Panc1 (cell line): ENCODE data around the gene ARID2. TPM values are rescaled to one million over a fixed set of nuclear protein-coding genes. Genes with fewer than 3 reads are reported as not detected.

Source experiments
- ATAC-seq: fragments of 200-7000 bp; cut with Tn5 transposase; 2 replicates; pipeline ENCODE4 v1.9.1; 2020; ENCODE audit warnings: mild to moderate bottlenecking, moderate library complexity
- BruUV-seq: library from RNA; stranded (reverse); fragments of 400-500 nt; replicated peaks from 2 replicates; lab custom pipeline; 2021; lab: Mats Ljungman, UMichigan
- CTCF ChIA-PET: fragments of 300-600 bp; sonication (Branson Sonifier 250); formaldehyde crosslinking; loops from one replicate; lab custom pipeline; 2022; ENCODE audit warnings: antibody characterized with exemption; lab: Charles Lee
- POLR2A ChIA-PET: fragments of 300-600 bp; sonication (Branson Sonifier 250); formaldehyde crosslinking; loops from one replicate; lab custom pipeline; 2022; ENCODE audit warnings: antibody characterized with exemption; lab: Charles Lee
- DNase-seq: peaks from one replicate; pipeline ENCODE4 v3.0.0-alpha.2; 2010; ENCODE audit warnings: low read depth, low spot score
- H3K27ac ChIP-seq: 2 replicates; pipeline ENCODE4 v1.5.1; 2011; ENCODE audit warnings: mild to moderate bottlenecking, low read length, inconsistent platforms
- H3K27me3 ChIP-seq: fragments of 200-500 bp; sonication (Bioruptor generic); 2 replicates; pipeline ENCODE4 v1.6.0; 2014; ENCODE audit warnings: low read length, inconsistent platforms; ENCODE audit not compliant: control insufficient read depth, insufficient read depth
- H3K36me3 ChIP-seq: fragments of 200-500 bp; sonication (Bioruptor generic); 2 replicates; pipeline ENCODE4 v1.5.1; 2014; ENCODE audit warnings: inconsistent platforms, mild to moderate bottlenecking, low read length, moderate library complexity; ENCODE audit not compliant: control insufficient read depth, insufficient read depth
- H3K4me1 ChIP-seq: 2 replicates; pipeline ENCODE4 v1.5.1; 2011; ENCODE audit warnings: inconsistent platforms, mild to moderate bottlenecking, low read length, moderate library complexity; ENCODE audit not compliant: control insufficient read depth, insufficient read depth
- H3K4me3 ChIP-seq, 2 experiments: 2 replicates each; pipeline ENCODE4 v1.5.1; 2011 to 2012; ENCODE audit warnings: low read depth in 2 of 2, low read length in 2 of 2, mild to moderate bottlenecking in 2 of 2, inconsistent platforms in 1 of 2, moderate library complexity in 1 of 2
- H3K9me3 ChIP-seq: fragments of 200-500 bp; sonication (Bioruptor generic); 2 replicates; pipeline ENCODE4 v1.5.1; 2014; ENCODE audit warnings: low read depth, mild to moderate bottlenecking, inconsistent platforms, low read length, moderate library complexity; ENCODE audit not compliant: control insufficient read depth, insufficient read depth
- POLR2AphosphoS5 ChIP-seq: IDR thresholded peaks from 2 replicates; pipeline ENCODE4 v1.6.1; 2012; ENCODE audit warnings: mild to moderate bottlenecking, low read depth, low read length, moderate library complexity
- REST ChIP-seq, 2 experiments: IDR thresholded peaks; 2 replicates each; pipeline ENCODE4 v1.6.1; 2011 to 2012; ENCODE audit warnings: low read depth in 2 of 2, control low read depth in 1 of 2, low read length in 1 of 2, mild to moderate bottlenecking in 1 of 2, moderate library complexity in 1 of 2; ENCODE audit not compliant: insufficient read depth in 1 of 2
- SIN3A ChIP-seq: IDR thresholded peaks from 2 replicates; pipeline ENCODE4 v1.6.1; 2012; ENCODE audit warnings: low read depth, mild to moderate bottlenecking, low read length, moderate library complexity, borderline replicate concordance; ENCODE audit not compliant: insufficient read depth
- TCF7L2 ChIP-seq: IDR thresholded peaks from 2 replicates; pipeline ENCODE4 v1.6.1; 2011; ENCODE audit warnings: mild to moderate bottlenecking, low read depth, low read length, inconsistent platforms
- in situ Hi-C: cut with HindIII; loops from 2 replicates; pipeline ENCODE4 v1.10.0; 2016; ENCODE audit warnings: low sequenced_read_pairs, low pct_unique_long_range_greater_than_20kb
- intact Hi-C: fragments of 100-400 bp; cut with micrococcal nuclease; formaldehyde crosslinking; loops from one replicate; pipeline ENCODE4 v1.10.0; 2022; ENCODE audit not compliant: unreplicated experiment
- total RNA-seq: library from RNA; stranded (reverse); gene quantifications from one replicate; pipeline ENCODE4 v1.2.1, GENCODE V29; 2021; ENCODE audit not compliant: unreplicated experiment
- TF ChIP-seq, protein P1 (sequence below): fragments of 450-650 bp; IDR thresholded peaks from 2 replicates; pipeline ENCODE4 v1.5.1; 2017; ENCODE audit warnings: mild to moderate bottlenecking

Gene ARID2
- total RNA-seq, 1 experiment from 2014 or later, result 39.5 TPM

GRCh38 chr12:45852508-45852907, 123.0 kb downstream of the ARID2 start:
- CTCF ChIA-PET, result no interaction called here
- ATAC-seq (no peak), DNase-seq (no peak)
- POLR2A ChIA-PET, result no interaction called here
- intact Hi-C loops (no loop called here), in situ Hi-C loops (no loop called here)
- Histone ChIP-seq H3K9me3 (no peaks in the 10 kb centered on the region), H3K27ac (no peak overlapping the region), H3K36me3 (peaks cover 25% of the 10 kb centered on the region), H3K4me1 (no peaks in the 10 kb centered on the region), H3K4me3 (no peak overlapping the region), H3K27me3 (no peaks in the 10 kb centered on the region)
- TF ChIP-seq TCF7L2 (no peak), POLR2AphosphoS5 (no peak), SIN3A (no peak), REST (IDR thresholded peaks at IDR 0.05; ENCODE audit: insufficient read depth in 1 of 2, low read depth in 2 of 2, low read length in 1 of 2) (no peak)
- TF ChIP-seq, protein P1, sequence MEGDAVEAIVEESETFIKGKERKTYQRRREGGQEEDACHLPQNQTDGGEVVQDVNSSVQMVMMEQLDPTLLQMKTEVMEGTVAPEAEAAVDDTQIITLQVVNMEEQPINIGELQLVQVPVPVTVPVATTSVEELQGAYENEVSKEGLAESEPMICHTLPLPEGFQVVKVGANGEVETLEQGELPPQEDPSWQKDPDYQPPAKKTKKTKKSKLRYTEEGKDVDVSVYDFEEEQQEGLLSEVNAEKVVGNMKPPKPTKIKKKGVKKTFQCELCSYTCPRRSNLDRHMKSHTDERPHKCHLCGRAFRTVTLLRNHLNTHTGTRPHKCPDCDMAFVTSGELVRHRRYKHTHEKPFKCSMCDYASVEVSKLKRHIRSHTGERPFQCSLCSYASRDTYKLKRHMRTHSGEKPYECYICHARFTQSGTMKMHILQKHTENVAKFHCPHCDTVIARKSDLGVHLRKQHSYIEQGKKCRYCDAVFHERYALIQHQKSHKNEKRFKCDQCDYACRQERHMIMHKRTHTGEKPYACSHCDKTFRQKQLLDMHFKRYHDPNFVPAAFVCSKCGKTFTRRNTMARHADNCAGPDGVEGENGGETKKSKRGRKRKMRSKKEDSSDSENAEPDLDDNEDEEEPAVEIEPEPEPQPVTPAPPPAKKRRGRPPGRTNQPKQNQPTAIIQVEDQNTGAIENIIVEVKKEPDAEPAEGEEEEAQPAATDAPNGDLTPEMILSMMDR, result no peak
- BruUV-seq, result no TSS peak

- CTCF ChIA-PET, result interaction anchor here (0.5 kb wide), 1 partner anchor 127 kb away, joined by 3 read pairs; no protein-coding TSS in a partner anchor
- intact Hi-C loops (no loop called here), in situ Hi-C loops (no loop called here)
- no TSS peak for BruUV-seq
- H3K4me3 ChIP-seq, result no peak overlapping the region
- POLR2A ChIA-PET, result no interaction called here
- H3K9me3 ChIP-seq, result no peaks in the 10 kb centered on the region
- H3K27me3 ChIP-seq, result no peaks in the 10 kb centered on the region
- H3K36me3 ChIP-seq, result peaks cover 18% of the 10 kb centered on the region
- no peak overlapping the region for H3K27ac ChIP-seq
- ATAC-seq, result no peak
- no peak for DNase-seq
- TF ChIP-seq SIN3A (no peak), POLR2AphosphoS5 (no peak), TCF7L2 (no peak), REST (IDR thresholded peaks at IDR 0.05; ENCODE audit: insufficient read depth in 1 of 2, low read depth in 2 of 2, low read length in 1 of 2) (no peak)
- TF ChIP-seq, protein P1, result no peak
- H3K4me1 ChIP-seq, result no peaks in the 10 kb centered on the region
These were observed 124.0 kb downstream of the ARID2 start for GRCh38 chr12:45853550-45853949.
